Trophoblast cell (in vitro differentiated cells and primary cell): Measurements from ENCODE around the gene NSUN5.
"Not testable (repeated sequence)": the region's sequence is repeated elsewhere in the genome, so short reads cannot be mapped to it uniquely, and the experiment has no call there.

Experiments
- DNase-seq, 2 donors: peaks; one replicate each; pipeline ENCODE4 v3.0.0-alpha.2; 2016
- H2AFZ ChIP-seq: 2 replicates; pipeline ENCODE4 v1.6.1; 2013; ENCODE audit warnings: low read length, moderate library complexity, mild to moderate bottlenecking; ENCODE audit not compliant: insufficient read depth, poor library complexity
- H2AK5ac ChIP-seq: 2 replicates; pipeline ENCODE4 v1.6.1; 2013; ENCODE audit warnings: mild to moderate bottlenecking, low read length
- H2BK120ac ChIP-seq: 2 replicates; pipeline ENCODE4 v1.6.1; 2013; ENCODE audit warnings: low read length, mild to moderate bottlenecking, moderate library complexity; ENCODE audit not compliant: insufficient read depth, poor library complexity
- H2BK12ac ChIP-seq: 2 replicates; pipeline ENCODE4 v1.6.1; 2013; ENCODE audit warnings: mild to moderate bottlenecking, low read length, moderate library complexity
- H2BK5ac ChIP-seq: 2 replicates; pipeline ENCODE4 v1.6.1; 2013; ENCODE audit warnings: low read length, low read depth, moderate library complexity, mild to moderate bottlenecking; ENCODE audit not compliant: poor library complexity
- H3K14ac ChIP-seq: 2 replicates; pipeline ENCODE4 v1.6.1; 2013; ENCODE audit warnings: mild to moderate bottlenecking, low read length
- H3K18ac ChIP-seq: 2 replicates; pipeline ENCODE4 v1.6.1; 2013; ENCODE audit warnings: mild to moderate bottlenecking, low read length
- H3K23ac ChIP-seq: 2 replicates; pipeline ENCODE4 v1.6.1; 2013; ENCODE audit warnings: low read length
- H3K27ac ChIP-seq: 2 replicates; pipeline ENCODE4 v1.5.1; 2013; ENCODE audit warnings: low read depth, mild to moderate bottlenecking, inconsistent platforms, low read length, moderate library complexity
- H3K27me3 ChIP-seq: 2 replicates; pipeline ENCODE4 v1.6.1; 2013; ENCODE audit warnings: inconsistent platforms, mild to moderate bottlenecking, low read length, moderate library complexity; ENCODE audit not compliant: insufficient read depth
- H3K36me3 ChIP-seq, 2 experiments: 1 replicate in 1 of 2; 2 replicates in 1 of 2; pipeline ENCODE4 v1.6.1; 2013; ENCODE audit warnings: low read length in 2 of 2, mild to moderate bottlenecking in 2 of 2, moderate library complexity in 1 of 2; ENCODE audit not compliant: insufficient read depth in 2 of 2, control insufficient read depth in 1 of 2
- H3K4ac ChIP-seq: 2 replicates; pipeline ENCODE4 v1.6.1; 2013; ENCODE audit warnings: low read depth, mild to moderate bottlenecking, low read length, moderate library complexity
- H3K4me1 ChIP-seq, 2 experiments: 1 replicate in 1 of 2; 2 replicates in 1 of 2; pipeline ENCODE4 v1.6.1; 2013; ENCODE audit warnings: low read length in 2 of 2, mild to moderate bottlenecking in 2 of 2, moderate library complexity in 1 of 2; ENCODE audit not compliant: insufficient read depth in 2 of 2, control insufficient read depth in 1 of 2
- H3K4me2 ChIP-seq: 2 replicates; pipeline ENCODE4 v1.6.1; 2013; ENCODE audit warnings: inconsistent platforms, mild to moderate bottlenecking, low read length, moderate library complexity
- H3K4me3 ChIP-seq: 2 replicates; pipeline ENCODE4 v1.5.1; 2013; ENCODE audit warnings: mild to moderate bottlenecking, low read depth, low read length, inconsistent platforms
- H3K79me1 ChIP-seq: one replicate; pipeline ENCODE4 v1.6.1; 2013; ENCODE audit warnings: low read length
- H3K79me2 ChIP-seq: 2 replicates; pipeline ENCODE4 v1.6.1; 2013; ENCODE audit warnings: low read length, mild to moderate bottlenecking; ENCODE audit not compliant: control insufficient read depth, insufficient read depth, poor library complexity
- H3K9ac ChIP-seq: 2 replicates; pipeline ENCODE4 v1.6.1; 2013; ENCODE audit warnings: mild to moderate bottlenecking, low read length
- H3K9me3 ChIP-seq: 2 replicates; pipeline ENCODE4 v1.6.1; 2013; ENCODE audit warnings: low read depth, mild to moderate bottlenecking, control low read depth, inconsistent platforms, low read length; ENCODE audit not compliant: insufficient read depth
- H4K12ac ChIP-seq: 2 replicates; pipeline ENCODE4 v1.6.1; 2013; ENCODE audit warnings: low read depth, mild to moderate bottlenecking, low read length, moderate library complexity
- H4K8ac ChIP-seq: 2 replicates; pipeline ENCODE4 v1.6.1; 2013; ENCODE audit warnings: low read depth, mild to moderate bottlenecking, low read length, moderate library complexity
- H4K91ac ChIP-seq: one replicate; pipeline ENCODE4 v1.6.1; 2013; ENCODE audit warnings: low read depth, mild to moderate bottlenecking, low read length, moderate library complexity
- WGBS: extraction: QIAGEN DNeasy Blood & Tissue Kit; methylation state at CpG from one replicate; pipeline ENCODE4 v1.1.7; 2013; ENCODE audit warnings: missing lambda C conversion rate; ENCODE audit not compliant: insufficient read length, insufficient coverage; ENCODE audit errors: extremely low coverage; 5-methylcytosine and 5-hydroxymethylcytosine counted together

NSUN5 gene

GRCh38 chr7:73311421-73311820, 2.8 kb upstream of the NSUN5 start:
- not testable (repeated sequence) for H3K18ac ChIP-seq, H3K27me3 ChIP-seq, H3K9me3 ChIP-seq, H3K14ac ChIP-seq, H2AFZ ChIP-seq, H3K4me2 ChIP-seq, H4K91ac ChIP-seq, H3K79me1 ChIP-seq, H3K4me1 ChIP-seq, H4K8ac ChIP-seq, H3K4me3 ChIP-seq, H2BK120ac ChIP-seq, H2AK5ac ChIP-seq, DNase-seq, H2BK5ac ChIP-seq, H3K23ac ChIP-seq, H2BK12ac ChIP-seq, H3K36me3 ChIP-seq, H3K9ac ChIP-seq, H3K79me2 ChIP-seq, H3K27ac ChIP-seq, H4K12ac ChIP-seq, H3K4ac ChIP-seq
- WGBS: no CpG with 5 or more reads among the region's 7 CpGs

DNA sequence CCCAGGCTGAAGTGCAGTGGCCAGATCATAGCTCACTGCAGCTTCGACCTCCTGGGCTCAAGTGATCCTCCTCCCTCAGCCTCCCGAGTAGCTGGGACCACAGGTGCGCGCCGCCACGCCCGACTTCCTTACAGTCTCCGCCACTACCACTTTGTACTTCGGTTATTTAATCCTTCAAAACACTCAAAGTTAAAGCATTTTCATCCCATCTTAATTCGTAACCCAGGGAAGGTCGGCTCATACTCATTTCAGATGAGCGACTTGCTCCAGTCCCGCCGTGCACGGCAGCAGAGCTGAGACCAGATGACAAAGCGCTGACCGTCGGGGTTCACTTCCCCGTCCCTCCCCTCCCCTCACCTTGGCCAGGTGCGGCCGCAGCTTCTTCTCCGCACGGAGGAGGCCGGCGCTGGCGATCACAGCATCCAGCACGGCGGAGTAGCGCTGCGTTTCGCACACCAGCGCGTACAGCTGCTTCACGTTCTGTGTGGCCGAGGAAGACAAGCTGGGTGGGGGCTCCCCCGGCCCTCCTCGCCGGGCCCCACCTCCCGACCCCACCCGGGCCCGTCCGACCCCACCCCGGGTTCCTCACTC, 457 bp downstream of the NSUN5 start:
- Histone ChIP-seq H3K27ac (no peak overlapping the region), H3K9me3 (peaks cover 2% of the 10 kb centered on the region), H2BK120ac (peak overlapping the region; percentile 54), H3K79me2 (peaks cover 5% of the 10 kb centered on the region), H3K14ac (peak overlapping the region; percentile 63), H3K9ac (peak overlapping the region; percentile 79), H3K4ac (peak overlapping the region; percentile 81), H3K4me2 (peak overlapping the region; percentile 75), H2AFZ (peak overlapping the region; percentile 53), H4K8ac (peak overlapping the region; percentile 98), H2AK5ac (peak overlapping the region; percentile 44), H2BK12ac (no peak overlapping the region), H3K4me3 (peak overlapping the region; percentile 94), H2BK5ac (no peak overlapping the region), H4K12ac (peak overlapping the region; percentile 92), H3K23ac (no peak overlapping the region), H3K27me3 (no peaks in the 10 kb centered on the region), H3K4me1 (peaks cover 6 to 8% of the 10 kb centered on the region in 2 experiments), H3K36me3 (peaks cover 24 to 27% of the 10 kb centered on the region in 2 experiments), H3K18ac (peak overlapping the region; percentile 19), H4K91ac (peak overlapping the region; percentile 53), H3K79me1 (peaks cover 5% of the 10 kb centered on the region)
- DNase-seq: peak in 1 of 2 donors; percentile 8
- WGBS: no CpG with 5 or more reads among the region's 43 CpGs

DNA sequence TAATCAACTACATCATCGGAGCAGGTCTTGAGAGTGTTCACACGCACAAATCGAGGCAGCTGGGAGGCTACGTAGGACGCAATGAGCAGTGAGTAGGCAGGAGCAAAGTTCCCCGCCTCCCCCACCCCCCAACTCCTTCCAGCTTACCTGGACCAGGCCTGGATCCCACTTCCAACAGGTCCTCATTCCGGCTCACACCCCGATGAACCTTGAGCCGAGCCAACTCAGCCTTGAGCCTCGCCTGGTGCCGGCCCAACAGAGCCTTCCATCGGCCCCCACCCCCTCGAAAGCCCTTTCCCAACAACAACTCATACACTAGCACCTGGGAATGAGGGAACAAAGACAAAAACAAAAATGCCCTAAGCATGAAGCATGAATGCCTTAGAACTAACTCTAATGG, 1.2 kb downstream of the NSUN5 start:
- no peak overlapping the region for H3K4me3 ChIP-seq
- H3K14ac ChIP-seq: no peak overlapping the region
- peaks cover 6 to 8% of the 10 kb centered on the region in 2 experiments for H3K4me1 ChIP-seq
- peaks cover 5% of the 10 kb centered on the region for H3K79me2 ChIP-seq
- H4K91ac ChIP-seq: no peak overlapping the region
- H3K4ac ChIP-seq: no peak overlapping the region
- no peak overlapping the region for H3K27ac ChIP-seq
- no peak overlapping the region for H2AK5ac ChIP-seq
- H3K9ac ChIP-seq: no peak overlapping the region
- H3K23ac ChIP-seq: no peak overlapping the region
- DNase-seq: no peak
- H3K18ac ChIP-seq: no peak overlapping the region
- H3K27me3 ChIP-seq: no peaks in the 10 kb centered on the region
- H2BK5ac ChIP-seq: no peak overlapping the region
- WGBS: no CpG with 5 or more reads among the region's 13 CpGs
- no peak overlapping the region for H4K12ac ChIP-seq
- peaks cover 2% of the 10 kb centered on the region for H3K9me3 ChIP-seq
- no peak overlapping the region for H2BK12ac ChIP-seq
- no peak overlapping the region for H2BK120ac ChIP-seq
- peaks cover 28 to 32% of the 10 kb centered on the region in 2 experiments for H3K36me3 ChIP-seq
- H4K8ac ChIP-seq: no peak overlapping the region
- no peak overlapping the region for H2AFZ ChIP-seq
- H3K4me2 ChIP-seq: peak overlapping the region; percentile 75
- peaks cover 5% of the 10 kb centered on the region for H3K79me1 ChIP-seq

- H2BK5ac ChIP-seq, H2BK12ac ChIP-seq, H3K27ac ChIP-seq, H3K4ac ChIP-seq, H4K8ac ChIP-seq, H3K27me3 ChIP-seq, H2AK5ac ChIP-seq, H3K23ac ChIP-seq, H2BK120ac ChIP-seq, H3K9me3 ChIP-seq, H4K91ac ChIP-seq, DNase-seq, H3K79me1 ChIP-seq, H3K79me2 ChIP-seq, H3K14ac ChIP-seq, H3K4me3 ChIP-seq, H3K4me2 ChIP-seq, H3K18ac ChIP-seq, H2AFZ ChIP-seq, H3K9ac ChIP-seq, H3K4me1 ChIP-seq, H4K12ac ChIP-seq: not testable (repeated sequence)
- peaks cover 28 to 32% of the 10 kb centered on the region in 2 experiments for H3K36me3 ChIP-seq
- WGBS: no CpG with 5 or more reads among the region's 15 CpGs
These were observed 3.8 kb downstream of the NSUN5 start for GRCh38 chr7:73304612-73305387.
